PC-3 (cell line): ENCODE data around the gene AKR1C8. TPM values are rescaled to one million over a fixed set of nuclear protein-coding genes. Genes with fewer than 3 reads are reported as not detected.
"Not testable (repeated sequence)": the region's sequence is repeated elsewhere in the genome, so short reads cannot be mapped to it uniquely, and the experiment has no call there.

Source experiments
- ATAC-seq: fragments of 200-7000 bp; cut with Tn5 transposase; 2 replicates; pipeline ENCODE4 v1.9.1; 2020; ENCODE audit warnings: mild to moderate bottlenecking, moderate library complexity
- BruUV-seq: library from RNA; stranded (reverse); fragments of 400-500 nt; replicated peaks from 2 replicates; lab custom pipeline; 2021; lab: Mats Ljungman, UMichigan
- CTCF ChIA-PET: fragments of 300-600 bp; sonication (Branson Sonifier 250); formaldehyde crosslinking; loops from one replicate; lab custom pipeline; 2022; ENCODE audit warnings: antibody characterized with exemption; lab: Charles Lee
- POLR2A ChIA-PET: fragments of 300-600 bp; sonication (Branson Sonifier 250); formaldehyde crosslinking; loops from one replicate; lab custom pipeline; 2022; ENCODE audit warnings: antibody characterized with exemption; ENCODE audit not compliant: unreplicated experiment; lab: Charles Lee
- DNase-seq: peaks from one replicate; pipeline ENCODE4 v3.0.0-alpha.2; 2015
- H2AFZ ChIP-seq: fragments of 300-600 bp; sonication (generic); 2 replicates; pipeline ENCODE4 v1.6.0; 2016; ENCODE audit warnings: antibody characterized with exemption, low read length
- H3F3A ChIP-seq: fragments of 300-600 bp; sonication (generic); one replicate; pipeline ENCODE4 v1.6.0; 2017; ENCODE audit warnings: antibody characterized with exemption, low read length, control low read depth, mild to moderate bottlenecking; ENCODE audit not compliant: unreplicated experiment
- H3K27ac ChIP-seq: fragments of 300-600 bp; sonication (generic); 2 replicates; pipeline ENCODE4 v1.5.1; 2016; ENCODE audit warnings: mild to moderate bottlenecking, low read length
- H3K27me3 ChIP-seq: fragments of 300-600 bp; sonication (generic); 2 replicates; pipeline ENCODE4 v1.6.1; 2016; ENCODE audit warnings: low read length, mixed read lengths
- H3K36me3 ChIP-seq: fragments of 300-600 bp; sonication (generic); 2 replicates; pipeline ENCODE4 v1.6.1; 2016; ENCODE audit warnings: low read depth, mixed run types, low read length, mixed read lengths
- H3K4me1 ChIP-seq: fragments of 300-600 bp; sonication (generic); 2 replicates; pipeline ENCODE4 v1.5.1; 2016; ENCODE audit warnings: low read length; ENCODE audit not compliant: insufficient read depth
- H3K4me2 ChIP-seq: fragments of 300-600 bp; sonication (generic); 2 replicates; pipeline ENCODE4 v1.6.0; 2016; ENCODE audit warnings: low read length
- H3K4me3 ChIP-seq: fragments of 300-600 bp; sonication (generic); 2 replicates; pipeline ENCODE4 v1.5.1; 2016; ENCODE audit warnings: mild to moderate bottlenecking, low read length, mixed read lengths
- H3K79me2 ChIP-seq: fragments of 300-600 bp; sonication (generic); 2 replicates; pipeline ENCODE4 v1.6.1; 2017; ENCODE audit warnings: low read length, mixed read lengths
- H3K9ac ChIP-seq: fragments of 300-600 bp; sonication (generic); 2 replicates; pipeline ENCODE4 v1.6.0; 2016; ENCODE audit warnings: mild to moderate bottlenecking, low read length
- H3K9me2 ChIP-seq: fragments of 300-600 bp; sonication (generic); replicated peaks from 2 replicates; pipeline ENCODE4 v1.6.1; 2016; ENCODE audit warnings: mixed run types, low read length, mixed read lengths
- H3K9me3 ChIP-seq: fragments of 300-600 bp; sonication (generic); 2 replicates; pipeline ENCODE4 v1.6.1; 2016; ENCODE audit warnings: low read length, mixed read lengths
- H4K20me1 ChIP-seq: fragments of 300-600 bp; sonication (generic); 2 replicates; pipeline ENCODE4 v1.6.1; 2016; ENCODE audit warnings: low read length, mixed read lengths
- CTCF ChIP-seq: fragments of 300-600 bp; sonication (generic); conservative IDR thresholded peaks from 2 replicates; pipeline ENCODE4 v1.5.1; 2017; ENCODE audit warnings: antibody characterized with exemption, low read depth, mild to moderate bottlenecking, low read length
- EZH2 ChIP-seq: fragments of 300-600 bp; sonication (generic); IDR thresholded peaks from one replicate; pipeline ENCODE4 v1.6.1; 2017; ENCODE audit warnings: antibody characterized with exemption, mild to moderate bottlenecking, low read length; ENCODE audit not compliant: unreplicated experiment
- EZH2phosphoT487 ChIP-seq: fragments of 300-600 bp; sonication (generic); IDR thresholded peaks from 2 replicates; pipeline ENCODE4 v1.6.1; 2018; ENCODE audit warnings: mild to moderate bottlenecking, antibody characterized with exemption, low read length, borderline replicate concordance
- intact Hi-C: fragments of 100-400 bp; cut with micrococcal nuclease; formaldehyde crosslinking; loops from 2 replicates; pipeline ENCODE4 v1.9.0; 2023
- total RNA-seq: library from RNA; depleted of rRNA; stranded (reverse); fragments of >200 nt; gene quantifications from 2 replicates; pipeline ENCODE4 v1.2.3, GENCODE V29; 2014

Gene AKR1C8
- total RNA-seq, 1 experiment from 2014 or later, result not detected

- no peaks in the 10 kb centered on the region for H3K36me3 ChIP-seq
- BruUV-seq, result no TSS peak
- H3K27me3 ChIP-seq, result no peaks in the 10 kb centered on the region
- no peak overlapping the region for H3K4me2 ChIP-seq
- H4K20me1 ChIP-seq, result no peaks in the 10 kb centered on the region
- no peaks in the 10 kb centered on the region for H3F3A ChIP-seq
- no peak for DNase-seq
- no peak overlapping the region for H3K4me3 ChIP-seq
- no peaks in the 10 kb centered on the region for H3K79me2 ChIP-seq
- H2AFZ ChIP-seq, result no peak overlapping the region
- ChIA-PET CTCF (no interaction called here), POLR2A (interaction anchor here (0.5 kb wide), 1 partner anchor 396 kb away, joined by 3 read pairs; no protein-coding TSS in a partner anchor)
- ATAC-seq, result no peak
- no peak for TF ChIP-seq CTCF
- no peak for TF ChIP-seq EZH2phosphoT487
- no peak for TF ChIP-seq EZH2
- no peaks in the 10 kb centered on the region for H3K4me1 ChIP-seq
- no peaks in the 10 kb centered on the region for H3K9me2 ChIP-seq
- no peak overlapping the region for H3K27ac ChIP-seq
- intact Hi-C loops, result no loop called here
- no peak overlapping the region for H3K9ac ChIP-seq
- H3K9me3 ChIP-seq, result no peaks in the 10 kb centered on the region
Measured at GRCh38 chr10:5116621-5117020, 68.3 kb downstream of the AKR1C8 start.

GRCh38 chr10:5109861-5110260 lies 75.1 kb downstream of the AKR1C8 start:
- H3K4me2 ChIP-seq, H3K9ac ChIP-seq, H2AFZ ChIP-seq, H3K27ac ChIP-seq, H3K9me2 ChIP-seq, H3K4me1 ChIP-seq, DNase-seq, BruUV-seq, ATAC-seq, H3K9me3 ChIP-seq, intact Hi-C loops, H4K20me1 ChIP-seq, H3K4me3 ChIP-seq, H3K27me3 ChIP-seq, H3K79me2 ChIP-seq, H3K36me3 ChIP-seq, POLR2A ChIA-PET, H3F3A ChIP-seq, CTCF ChIA-PET: not testable (repeated sequence)

GRCh38 chr10:5108658-5109416 lies 76.1 kb downstream of the AKR1C8 start:
- Histone ChIP-seq H3K79me2 (no peaks in the 10 kb centered on the region), H3K4me3 (no peak overlapping the region), H3K4me2 (no peak overlapping the region), H3K9ac (no peak overlapping the region), H3K27ac (no peak overlapping the region), H2AFZ (no peak overlapping the region), H3F3A (no peaks in the 10 kb centered on the region), H3K27me3 (no peaks in the 10 kb centered on the region), H3K4me1 (no peaks in the 10 kb centered on the region), H3K36me3 (no peaks in the 10 kb centered on the region), H3K9me2 (no peaks in the 10 kb centered on the region), H3K9me3 (no peaks in the 10 kb centered on the region), H4K20me1 (no peaks in the 10 kb centered on the region)
- BruUV-seq, result no TSS peak
- POLR2A ChIA-PET, result no interaction called here
- no peak for DNase-seq
- CTCF ChIA-PET, result no interaction called here
- TF ChIP-seq CTCF (no peak), EZH2 (no peak), EZH2phosphoT487 (no peak)
- intact Hi-C loops, result no loop called here
- no peak for ATAC-seq
